Measurements from ENCODE around the gene TBC1D2B. TPM values are rescaled to one million over a fixed set of nuclear protein-coding genes. Genes with fewer than 3 reads are reported as not detected.
A peak's percentile ranks its signal among the peaks of the same experiment; 100 is the strongest.

TBC1D2B gene
- total RNA-seq, 1 donor from 2014 or later, result 58.1 TPM

GRCh38 chr15:78035861-78036476 lies 41.5 kb downstream of the TBC1D2B start:
- Mint-ChIP-seq H3K4me3 (ENCODE audit: unreplicated experiment) (no peak overlapping the region), H3K4me1 (ENCODE audit: low read depth) (peaks cover 32% of the 10 kb centered on the region), H3K27ac (ENCODE audit: unreplicated experiment) (peak overlapping the region; percentile 66), H3K27me3 (ENCODE audit: low read depth) (no peaks in the 10 kb centered on the region), H3K9me3 (ENCODE audit: low read depth) (no peaks in the 10 kb centered on the region), H3K36me3 (ENCODE audit: low read depth) (peaks cover 18% of the 10 kb centered on the region)
- no peak for DNase-seq (ENCODE audit: low spot score)
- no peak for TF ChIP-seq CTCF (IDR thresholded peaks at IDR 0.05)

- DNase-seq (ENCODE audit: low spot score), result no peak
- Mint-ChIP-seq H3K27ac (ENCODE audit: unreplicated experiment) (peak overlapping the region; percentile 66), H3K36me3 (ENCODE audit: low read depth) (peaks cover 17% of the 10 kb centered on the region), H3K4me1 (ENCODE audit: low read depth) (peaks cover 32% of the 10 kb centered on the region), H3K27me3 (ENCODE audit: low read depth) (no peaks in the 10 kb centered on the region), H3K4me3 (ENCODE audit: unreplicated experiment) (no peak overlapping the region), H3K9me3 (ENCODE audit: low read depth) (no peaks in the 10 kb centered on the region)
- TF ChIP-seq CTCF (IDR thresholded peaks at IDR 0.05), result no peak
Measured at GRCh38 chr15:78035321-78035751, 42.2 kb downstream of the TBC1D2B start.

GRCh38 chr15:78034495-78035191 lies 42.9 kb downstream of the TBC1D2B start:
- H3K4me1 Mint-ChIP-seq (ENCODE audit: low read depth), result peaks cover 32% of the 10 kb centered on the region
- no peaks in the 10 kb centered on the region for H3K27me3 Mint-ChIP-seq (ENCODE audit: low read depth)
- no peak overlapping the region for H3K27ac Mint-ChIP-seq (ENCODE audit: unreplicated experiment)
- H3K4me3 Mint-ChIP-seq (ENCODE audit: unreplicated experiment), result no peak overlapping the region
- TF ChIP-seq CTCF (IDR thresholded peaks at IDR 0.05), result no peak
- H3K36me3 Mint-ChIP-seq (ENCODE audit: low read depth), result peaks cover 16% of the 10 kb centered on the region
- no peak for DNase-seq (ENCODE audit: low spot score)
- H3K9me3 Mint-ChIP-seq (ENCODE audit: low read depth), result no peaks in the 10 kb centered on the region

- Mint-ChIP-seq H3K36me3 (ENCODE audit: low read depth) (peaks cover 17% of the 10 kb centered on the region), H3K27ac (ENCODE audit: unreplicated experiment) (no peak overlapping the region), H3K4me3 (ENCODE audit: unreplicated experiment) (no peak overlapping the region), H3K4me1 (ENCODE audit: low read depth) (peaks cover 32% of the 10 kb centered on the region), H3K27me3 (ENCODE audit: low read depth) (no peaks in the 10 kb centered on the region), H3K9me3 (ENCODE audit: low read depth) (no peaks in the 10 kb centered on the region)
- no peak for DNase-seq (ENCODE audit: low spot score)
- TF ChIP-seq CTCF (IDR thresholded peaks at IDR 0.05), result no peak
Measured at GRCh38 chr15:78033864-78034263, 43.6 kb downstream of the TBC1D2B start.

GRCh38 chr15:78032671-78033070 lies 44.8 kb downstream of the TBC1D2B start:
- no peak for DNase-seq (ENCODE audit: low spot score)
- TF ChIP-seq CTCF (IDR thresholded peaks at IDR 0.05), result no peak
- Mint-ChIP-seq H3K27me3 (ENCODE audit: low read depth) (no peaks in the 10 kb centered on the region), H3K4me3 (ENCODE audit: unreplicated experiment) (no peak overlapping the region), H3K9me3 (ENCODE audit: low read depth) (no peaks in the 10 kb centered on the region), H3K36me3 (ENCODE audit: low read depth) (peaks cover 15% of the 10 kb centered on the region), H3K4me1 (ENCODE audit: low read depth) (peaks cover 32% of the 10 kb centered on the region), H3K27ac (ENCODE audit: unreplicated experiment) (peak overlapping the region; percentile 34)
